BE2C (cell line): ENCODE results near the gene TRMU.

Source experiments
- DNase-seq: peaks from one replicate; pipeline ENCODE4 v3.0.0-alpha.2; 2020
- H3K27me3 ChIP-seq: fragments of 250-450 bp; sonication (Bioruptor Pico); 2 replicates; pipeline ENCODE4 v1.5.1; 2020; ENCODE audit warnings: mild to moderate bottlenecking
- H3K36me3 ChIP-seq: fragments of 250-450 bp; sonication (Bioruptor Pico); 2 replicates; pipeline ENCODE4 v1.5.1; 2020; ENCODE audit warnings: mild to moderate bottlenecking
- H3K4me1 ChIP-seq: fragments of 250-450 bp; sonication (Bioruptor Pico); 2 replicates; pipeline ENCODE4 v1.5.1; 2020
- H3K4me3 ChIP-seq: 2 replicates; pipeline ENCODE4 v1.5.1; 2011; ENCODE audit warnings: low read depth, low read length
- H3K9me3 ChIP-seq: fragments of 250-450 bp; sonication (Bioruptor Pico); 2 replicates; pipeline ENCODE4 v1.5.1; 2020
- CTCF ChIP-seq: IDR thresholded peaks from 2 replicates; pipeline ENCODE4 v1.5.1; 2012; ENCODE audit warnings: mild to moderate bottlenecking, low read depth, low read length

TRMU gene

GRCh38 chr22:46349681-46350080 is 14.2 kb downstream of the TRMU start:
- Histone ChIP-seq H3K4me3 (no peak overlapping the region), H3K36me3 (peaks cover 91% of the 10 kb centered on the region), H3K27me3 (no peaks in the 10 kb centered on the region), H3K9me3 (no peaks in the 10 kb centered on the region), H3K4me1 (peaks cover 22% of the 10 kb centered on the region)
- TF ChIP-seq CTCF: no peak
- no peak for DNase-seq

GRCh38 chr22:46350121-46350520 is 14.6 kb downstream of the TRMU start:
- H3K36me3 ChIP-seq: peaks cover 91% of the 10 kb centered on the region
- no peak for TF ChIP-seq CTCF
- no peaks in the 10 kb centered on the region for H3K9me3 ChIP-seq
- peaks cover 22% of the 10 kb centered on the region for H3K4me1 ChIP-seq
- no peak overlapping the region for H3K4me3 ChIP-seq
- no peaks in the 10 kb centered on the region for H3K27me3 ChIP-seq
- DNase-seq: no peak

- peaks cover 90% of the 10 kb centered on the region for H3K36me3 ChIP-seq
- peaks cover 22% of the 10 kb centered on the region for H3K4me1 ChIP-seq
- no peak for DNase-seq
- H3K4me3 ChIP-seq: no peak overlapping the region
- H3K9me3 ChIP-seq: no peaks in the 10 kb centered on the region
- TF ChIP-seq CTCF: no peak
- no peaks in the 10 kb centered on the region for H3K27me3 ChIP-seq
Observed at GRCh38 chr22:46350646-46351045, 15.1 kb downstream of the TRMU start.

- no peak for DNase-seq
- no peaks in the 10 kb centered on the region for H3K9me3 ChIP-seq
- peaks cover 90% of the 10 kb centered on the region for H3K36me3 ChIP-seq
- no peak for TF ChIP-seq CTCF
- no peak overlapping the region for H3K4me3 ChIP-seq
- peaks cover 22% of the 10 kb centered on the region for H3K4me1 ChIP-seq
- H3K27me3 ChIP-seq: no peaks in the 10 kb centered on the region
Observed at GRCh38 chr22:46351131-46351735, 15.7 kb downstream of the TRMU start.

- H3K27me3 ChIP-seq: no peaks in the 10 kb centered on the region
- H3K4me3 ChIP-seq: no peak overlapping the region
- H3K4me1 ChIP-seq: peaks cover 22% of the 10 kb centered on the region
- no peak for DNase-seq
- no peak for TF ChIP-seq CTCF
- peaks cover 90% of the 10 kb centered on the region for H3K36me3 ChIP-seq
- no peaks in the 10 kb centered on the region for H3K9me3 ChIP-seq
Observed at GRCh38 chr22:46351767-46352166, 16.3 kb downstream of the TRMU start.

- no peak for DNase-seq
- no peak for TF ChIP-seq CTCF
- peaks cover 22% of the 10 kb centered on the region for H3K4me1 ChIP-seq
- H3K4me3 ChIP-seq: no peak overlapping the region
- peaks cover 88% of the 10 kb centered on the region for H3K36me3 ChIP-seq
- no peaks in the 10 kb centered on the region for H3K27me3 ChIP-seq
- H3K9me3 ChIP-seq: no peaks in the 10 kb centered on the region
Observed at GRCh38 chr22:46352276-46352675, 16.8 kb downstream of the TRMU start.
